ENCODE measurements around the gene ATP8A2. TPM values are rescaled to one million over a fixed set of nuclear protein-coding genes. Genes with fewer than 3 reads are reported as not detected.

Gene ATP8A2
- total RNA-seq, 2 experiments from 2014 or later, result not detected

DNA sequence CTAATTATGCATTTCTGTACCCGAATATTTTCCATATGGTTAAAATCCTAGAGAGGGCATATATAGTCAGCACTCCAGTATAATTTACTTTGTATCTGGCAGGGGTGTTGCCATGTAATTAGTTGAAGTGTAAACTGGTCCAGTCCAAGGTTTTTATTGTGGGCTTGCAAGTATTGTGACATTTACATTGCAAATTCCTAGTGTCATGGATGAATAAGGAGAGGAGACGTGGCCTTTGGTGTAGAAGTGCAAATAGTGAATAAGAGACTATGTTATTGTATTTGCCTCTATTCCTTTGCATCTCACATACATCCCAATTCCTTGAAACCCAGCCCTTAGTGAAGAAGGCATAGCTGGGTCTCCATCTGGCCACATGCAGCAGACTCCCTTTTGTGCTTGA is 330.6 kb downstream of the ATP8A2 start:
- no peak overlapping the region for H3K4me3 ChIP-seq (ENCODE audit: low read depth, low read length, poor library complexity, severe bottlenecking)
- intact Hi-C loops (cut with micrococcal nuclease; ENCODE audit: unreplicated experiment), result no loop called here
- CTCF ChIA-PET (ENCODE audit: unreplicated experiment), result no interaction called here

DNA sequence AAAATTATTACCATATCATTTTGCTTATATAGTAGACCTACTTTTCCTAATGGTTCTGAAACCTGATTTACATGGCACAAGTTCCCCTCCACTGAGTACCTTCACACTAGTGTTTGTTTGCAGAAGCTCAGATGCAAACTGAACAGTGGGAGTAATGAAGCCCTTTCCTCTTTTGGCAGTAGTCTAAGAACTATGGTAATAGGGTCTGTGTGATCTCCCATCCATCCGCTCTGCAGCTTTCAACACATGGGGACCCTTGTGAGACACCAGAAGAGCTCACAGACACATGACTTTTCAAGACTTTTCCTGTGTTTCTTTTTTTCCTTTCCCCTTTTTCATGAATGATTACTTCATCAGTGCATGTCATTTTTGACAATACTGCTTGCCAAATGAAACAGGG is 336.0 kb downstream of the ATP8A2 start:
- intact Hi-C loops (cut with micrococcal nuclease; ENCODE audit: unreplicated experiment), result no loop called here
- H3K4me3 ChIP-seq (ENCODE audit: low read depth, low read length, poor library complexity, severe bottlenecking), result no peak overlapping the region
- no peaks in the 10 kb centered on the region for H3K9me3 ChIP-seq (ENCODE audit: low read length)
- DNase-seq (ENCODE audit: low spot score), result no peak
- no peak overlapping the region for H3K27ac ChIP-seq (ENCODE audit: low read depth, low read length, poor library complexity, severe bottlenecking)
- BruUV-seq (replicated peaks), result no TSS peak
- no peaks in the 10 kb centered on the region for H3K4me1 ChIP-seq (ENCODE audit: insufficient read depth, low read length, poor library complexity, severe bottlenecking)
- H3K4me2 ChIP-seq (ENCODE audit: low read length), result no peak overlapping the region
- no peak overlapping the region for H2AFZ ChIP-seq (ENCODE audit: low read length)
- no peak for TF ChIP-seq EZH2phosphoT487 (IDR thresholded peaks at IDR 0.05; ENCODE audit: borderline replicate concordance, low read depth, low read length)
- TF ChIP-seq, protein P1, sequence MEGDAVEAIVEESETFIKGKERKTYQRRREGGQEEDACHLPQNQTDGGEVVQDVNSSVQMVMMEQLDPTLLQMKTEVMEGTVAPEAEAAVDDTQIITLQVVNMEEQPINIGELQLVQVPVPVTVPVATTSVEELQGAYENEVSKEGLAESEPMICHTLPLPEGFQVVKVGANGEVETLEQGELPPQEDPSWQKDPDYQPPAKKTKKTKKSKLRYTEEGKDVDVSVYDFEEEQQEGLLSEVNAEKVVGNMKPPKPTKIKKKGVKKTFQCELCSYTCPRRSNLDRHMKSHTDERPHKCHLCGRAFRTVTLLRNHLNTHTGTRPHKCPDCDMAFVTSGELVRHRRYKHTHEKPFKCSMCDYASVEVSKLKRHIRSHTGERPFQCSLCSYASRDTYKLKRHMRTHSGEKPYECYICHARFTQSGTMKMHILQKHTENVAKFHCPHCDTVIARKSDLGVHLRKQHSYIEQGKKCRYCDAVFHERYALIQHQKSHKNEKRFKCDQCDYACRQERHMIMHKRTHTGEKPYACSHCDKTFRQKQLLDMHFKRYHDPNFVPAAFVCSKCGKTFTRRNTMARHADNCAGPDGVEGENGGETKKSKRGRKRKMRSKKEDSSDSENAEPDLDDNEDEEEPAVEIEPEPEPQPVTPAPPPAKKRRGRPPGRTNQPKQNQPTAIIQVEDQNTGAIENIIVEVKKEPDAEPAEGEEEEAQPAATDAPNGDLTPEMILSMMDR (conservative IDR thresholded peaks at IDR 0.05; ENCODE audit: low read length), result no peak
- no peaks in the 10 kb centered on the region for H4K20me1 ChIP-seq (ENCODE audit: insufficient read depth, low read length)
- H3K36me3 ChIP-seq (ENCODE audit: insufficient read depth, low read length), result no peaks in the 10 kb centered on the region
- H3K9me2 ChIP-seq (ENCODE audit: insufficient read depth, low read length), result no peaks in the 10 kb centered on the region
- no peaks in the 10 kb centered on the region for H3K79me2 ChIP-seq (ENCODE audit: insufficient read depth, low read depth, low read length)
- POLR2A ChIA-PET, result interaction anchor here (0.6 to 1.0 kb wide), 2 partner anchors 39 to 60 kb away, joined by 3 to 5 read pairs; no protein-coding TSS in a partner anchor
- CTCF ChIA-PET (ENCODE audit: unreplicated experiment), result no interaction called here

More for the DNA sequence above, 330.6 kb downstream of the ATP8A2 start:
- Histone ChIP-seq H3K9me2 (ENCODE audit: insufficient read depth, low read length) (no peaks in the 10 kb centered on the region), H3K4me1 (ENCODE audit: insufficient read depth, low read length, poor library complexity, severe bottlenecking) (no peaks in the 10 kb centered on the region), H3K9me3 (ENCODE audit: low read length) (no peaks in the 10 kb centered on the region), H3K27ac (ENCODE audit: low read depth, low read length, poor library complexity, severe bottlenecking) (no peak overlapping the region), H2AFZ (ENCODE audit: low read length) (no peak overlapping the region), H3K79me2 (ENCODE audit: insufficient read depth, low read depth, low read length) (no peaks in the 10 kb centered on the region), H3K4me2 (ENCODE audit: low read length) (no peak overlapping the region), H3K36me3 (ENCODE audit: insufficient read depth, low read length) (no peaks in the 10 kb centered on the region), H4K20me1 (ENCODE audit: insufficient read depth, low read length) (no peaks in the 10 kb centered on the region)
- no TSS peak for BruUV-seq (replicated peaks)
- POLR2A ChIA-PET, result no interaction called here
- TF ChIP-seq, protein P1 (conservative IDR thresholded peaks at IDR 0.05; ENCODE audit: low read length), result no peak
- TF ChIP-seq EZH2phosphoT487 (IDR thresholded peaks at IDR 0.05; ENCODE audit: borderline replicate concordance, low read depth, low read length), result no peak
- DNase-seq (ENCODE audit: low spot score), result no peak

DNA sequence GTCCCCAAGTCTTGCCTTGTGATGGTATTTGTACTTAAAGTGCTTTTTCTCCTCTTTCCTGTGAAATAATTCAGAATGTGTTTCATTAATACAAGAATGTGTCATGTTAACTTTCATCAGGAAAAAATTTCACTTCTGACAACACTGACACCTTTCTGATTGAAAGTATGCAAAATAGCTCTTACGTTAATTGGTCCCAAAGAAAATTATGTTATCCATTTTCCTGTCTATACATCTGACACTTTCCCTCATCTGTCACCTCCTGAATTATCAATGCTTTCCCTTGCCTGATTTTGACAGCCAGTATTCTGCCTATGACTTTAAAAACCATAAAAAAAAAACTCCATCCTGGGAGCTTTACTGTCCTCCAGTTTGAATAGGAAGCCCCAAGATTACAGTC is 336.5 kb downstream of the ATP8A2 start:
- Histone ChIP-seq H4K20me1 (ENCODE audit: insufficient read depth, low read length) (no peaks in the 10 kb centered on the region), H3K79me2 (ENCODE audit: insufficient read depth, low read depth, low read length) (no peaks in the 10 kb centered on the region), H3K4me2 (ENCODE audit: low read length) (no peak overlapping the region), H3K4me3 (ENCODE audit: low read depth, low read length, poor library complexity, severe bottlenecking) (no peak overlapping the region), H2AFZ (ENCODE audit: low read length) (no peak overlapping the region), H3K27ac (ENCODE audit: low read depth, low read length, poor library complexity, severe bottlenecking) (no peak overlapping the region), H3K36me3 (ENCODE audit: insufficient read depth, low read length) (no peaks in the 10 kb centered on the region), H3K9me2 (ENCODE audit: insufficient read depth, low read length) (no peaks in the 10 kb centered on the region), H3K4me1 (ENCODE audit: insufficient read depth, low read length, poor library complexity, severe bottlenecking) (no peaks in the 10 kb centered on the region), H3K9me3 (ENCODE audit: low read length) (no peaks in the 10 kb centered on the region)
- POLR2A ChIA-PET, result interaction anchor here (0.6 to 1.0 kb wide), 2 partner anchors 39 to 59 kb away, joined by 3 to 5 read pairs; no protein-coding TSS in a partner anchor
- CTCF ChIA-PET (ENCODE audit: unreplicated experiment), result no interaction called here
- no TSS peak for BruUV-seq (replicated peaks)
- TF ChIP-seq, protein P1 (conservative IDR thresholded peaks at IDR 0.05; ENCODE audit: low read length), result no peak
- no peak for TF ChIP-seq EZH2phosphoT487 (IDR thresholded peaks at IDR 0.05; ENCODE audit: borderline replicate concordance, low read depth, low read length)
- intact Hi-C loops (cut with micrococcal nuclease; ENCODE audit: unreplicated experiment), result no loop called here
- DNase-seq (ENCODE audit: low spot score), result no peak

Measured in OCI-LY7 (cell line).